Measurements from ENCODE around the gene EFHD1. TPM values are rescaled to one million over a fixed set of nuclear protein-coding genes. Genes with fewer than 3 reads are reported as not detected.

EFHD1 gene
- 10.3 and 16.6 TPM in 2 replicates for total RNA-seq

- no peak for TF ChIP-seq CTCF (conservative IDR thresholded peaks at IDR 0.05; ENCODE audit: low read depth, low read length)
- peak within 1 kb of the TSS; percentile 76 for H3K4me3 ChIP-seq (ENCODE audit: low read depth, low read length)
- no peak for DNase-seq (ENCODE audit: low read depth)
These were observed at the start of gene EFHD1 for GRCh38 chr2:232633413-232634205. Gene EFHD1 (plus strand): TSS chr2:232633604. CDS start chr2:232633705, 101 bp downstream.

- TF ChIP-seq CTCF (conservative IDR thresholded peaks at IDR 0.05; ENCODE audit: low read depth, low read length) = no peak
These were observed 49.2 kb upstream of the EFHD1 start for GRCh38 chr2:232584238-232584637.

GRCh38 chr2:232586943-232587505 is 46.4 kb upstream of the EFHD1 start:
- no peak for TF ChIP-seq CTCF (conservative IDR thresholded peaks at IDR 0.05; ENCODE audit: low read depth, low read length)
- H3K4me3 ChIP-seq (ENCODE audit: low read depth, low read length) = no peak overlapping the region
- DNase-seq (ENCODE audit: low read depth) = no peak

More at GRCh38 chr2:232584238-232584637, 49.2 kb upstream of the EFHD1 start:
- no peak overlapping the region for H3K4me3 ChIP-seq (ENCODE audit: low read depth, low read length)
- no peak for DNase-seq (ENCODE audit: low read depth)

GRCh38 chr2:232587512-232587911 is 45.9 kb upstream of the EFHD1 start:
- TF ChIP-seq CTCF (conservative IDR thresholded peaks at IDR 0.05; ENCODE audit: low read depth, low read length) = no peak
- DNase-seq (ENCODE audit: low read depth) = no peak
- no peak overlapping the region for H3K4me3 ChIP-seq (ENCODE audit: low read depth, low read length)

GRCh38 chr2:232588031-232588430 is 45.4 kb upstream of the EFHD1 start:
- TF ChIP-seq CTCF (conservative IDR thresholded peaks at IDR 0.05; ENCODE audit: low read depth, low read length) = no peak
- DNase-seq (ENCODE audit: low read depth) = no peak
- no peak overlapping the region for H3K4me3 ChIP-seq (ENCODE audit: low read depth, low read length)

GRCh38 chr2:232588680-232589585 is 44.5 kb upstream of the EFHD1 start:
- TF ChIP-seq CTCF (conservative IDR thresholded peaks at IDR 0.05; ENCODE audit: low read depth, low read length) = no peak
- H3K4me3 ChIP-seq (ENCODE audit: low read depth, low read length) = no peak overlapping the region
- no peak for DNase-seq (ENCODE audit: low read depth)
